ENCODE data around the gene SLC25A26.

Gene SLC25A26

GRCh38 chr3:66335671-66336070, 114.9 kb downstream of the SLC25A26 start:
- no peak for DNase-seq

DNA sequence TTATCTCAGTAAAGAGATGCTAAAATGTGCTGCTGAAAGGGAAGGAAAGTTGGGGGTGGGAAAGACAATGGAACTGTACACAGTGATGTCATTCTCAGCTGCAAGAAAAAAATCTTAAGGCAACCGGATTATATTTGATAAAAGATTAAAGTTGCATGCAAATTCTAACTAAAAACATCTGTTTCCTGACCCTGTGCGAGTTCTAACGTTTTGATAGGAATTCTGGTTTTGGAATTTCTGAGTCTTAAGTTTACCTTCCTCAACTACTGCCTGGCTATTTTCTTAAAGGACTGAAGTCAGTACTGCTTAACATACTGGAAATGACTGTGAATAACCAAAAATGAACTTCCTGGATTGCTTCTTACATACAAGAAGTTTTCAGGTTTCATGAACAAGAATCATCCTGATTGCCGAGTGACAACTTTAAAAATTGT, 115.5 kb downstream of the SLC25A26 start:
- DNase-seq = peak; percentile 66

GRCh38 chr3:66338927-66339326, 118.1 kb downstream of the SLC25A26 start:
- peak; percentile 48 for DNase-seq

DNA sequence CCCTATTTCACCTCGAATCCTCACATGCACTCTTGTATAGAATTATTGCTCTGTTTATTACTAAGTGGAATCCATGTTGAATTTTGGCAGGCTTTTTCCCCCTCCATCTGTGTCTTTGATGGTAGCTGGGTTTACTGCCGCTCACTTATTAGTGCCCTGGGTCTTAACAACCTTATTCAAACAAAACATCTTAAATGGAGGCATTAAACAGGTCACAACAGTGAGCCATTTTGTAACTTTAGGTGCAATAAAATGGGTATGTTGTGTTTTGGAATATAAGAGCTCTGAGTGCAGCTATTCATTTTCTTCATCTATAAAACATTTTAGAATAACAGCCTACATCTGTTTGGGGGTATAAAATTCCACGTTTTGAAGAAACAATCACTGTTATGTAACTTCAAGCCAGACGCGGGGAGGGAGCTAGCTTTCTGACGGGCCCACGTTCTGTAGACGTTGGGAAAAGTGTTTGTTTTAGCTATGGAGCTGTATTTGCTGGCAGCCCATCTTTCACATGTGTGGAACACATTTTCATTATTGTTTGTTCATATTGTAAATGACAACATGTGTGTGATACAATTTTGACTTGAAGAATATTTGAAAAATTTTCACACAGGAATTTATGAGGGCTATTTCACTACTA, 122.0 kb downstream of the SLC25A26 start:
- DNase-seq = peak; percentile 53

- DNase-seq = no peak
These were observed 123.6 kb downstream of the SLC25A26 start for GRCh38 chr3:66344391-66344811.

DNA sequence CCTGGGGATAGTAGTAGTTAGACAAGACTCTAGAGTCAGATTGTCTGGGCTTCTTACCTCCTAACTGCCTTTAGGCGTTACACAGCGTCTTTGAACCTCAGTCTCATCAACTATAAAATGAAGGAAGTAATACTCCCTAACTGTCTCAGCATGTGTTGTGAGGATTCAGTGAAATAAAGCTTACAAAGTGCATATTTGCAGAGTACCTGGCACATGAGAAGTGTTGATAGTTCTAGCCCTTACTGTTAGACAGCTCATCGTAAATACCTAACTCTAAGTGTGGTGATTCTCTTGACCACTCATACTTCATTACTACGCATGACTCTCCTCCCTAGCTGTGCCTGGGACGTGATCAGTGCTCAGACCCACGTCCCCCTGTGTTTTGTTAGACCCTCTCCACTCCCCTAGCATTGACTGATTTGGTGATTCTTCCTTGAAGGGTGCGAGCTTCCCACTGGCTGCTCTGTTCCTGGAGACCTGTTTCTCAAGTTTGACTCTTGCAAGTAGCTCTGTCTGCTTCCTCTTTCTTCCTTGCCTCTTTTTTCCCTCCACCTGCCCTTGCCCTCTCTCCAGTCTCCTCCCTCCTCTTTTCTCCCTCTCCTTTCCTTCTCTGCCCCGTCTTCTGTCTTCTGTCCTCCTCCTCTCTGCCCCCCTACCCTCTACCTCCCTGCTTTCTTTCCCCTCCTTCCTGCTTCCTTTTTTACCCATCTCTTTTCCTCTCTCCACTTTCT, 124.2 kb downstream of the SLC25A26 start:
- DNase-seq = peak; percentile 5

GRCh38 chr3:66348704-66349103, 127.9 kb downstream of the SLC25A26 start:
- no peak for DNase-seq

GRCh38 chr3:66350601-66351000, 129.8 kb downstream of the SLC25A26 start:
- peak; percentile 76 for DNase-seq

- no peak for DNase-seq
These were observed 132.2 kb downstream of the SLC25A26 start for GRCh38 chr3:66353039-66353438.

- DNase-seq = peak; percentile 76
These were observed 132.7 kb downstream of the SLC25A26 start for GRCh38 chr3:66353530-66353929.

DNA sequence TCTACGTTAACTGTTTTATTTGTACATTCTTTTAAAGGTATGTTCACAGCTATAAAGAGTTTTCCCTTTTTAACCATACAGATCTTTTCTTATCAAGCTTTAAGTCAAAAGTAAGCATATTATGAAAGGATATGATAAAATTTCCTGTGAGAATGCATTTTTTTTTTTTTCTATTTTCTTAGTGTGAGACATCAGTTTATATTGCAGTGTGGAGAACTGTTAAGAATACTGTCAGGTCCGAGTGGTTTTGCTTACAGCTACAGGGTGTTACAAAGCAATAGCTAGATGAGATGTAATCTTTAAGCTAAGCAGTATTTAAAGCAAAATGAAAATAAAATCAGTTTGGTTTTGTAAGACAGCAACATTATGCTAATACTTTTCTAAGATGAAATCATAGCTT, 133.2 kb downstream of the SLC25A26 start:
- DNase-seq = no peak

- no peak for DNase-seq
These were observed 134.6 kb downstream of the SLC25A26 start for GRCh38 chr3:66355394-66355793.

DNA sequence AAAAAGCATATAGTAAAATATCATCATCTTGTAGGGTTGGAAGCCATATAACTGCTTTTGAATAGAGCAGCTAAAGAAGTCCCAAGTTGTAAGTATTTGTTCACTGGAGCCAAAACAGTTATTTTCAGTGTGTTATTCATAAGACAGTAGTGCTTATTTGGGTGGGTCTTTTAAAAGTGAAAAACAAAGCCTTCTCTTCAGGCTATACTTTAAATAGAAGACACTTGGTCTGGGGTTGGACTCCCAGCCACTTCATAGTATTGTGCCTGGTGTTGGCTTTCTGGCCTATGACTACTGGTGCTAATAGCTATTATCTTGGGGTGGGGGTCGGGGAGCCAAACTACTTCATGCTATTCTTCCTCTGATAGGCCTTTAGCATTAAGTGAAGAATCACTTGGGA, 135.2 kb downstream of the SLC25A26 start:
- no peak for DNase-seq

DNA sequence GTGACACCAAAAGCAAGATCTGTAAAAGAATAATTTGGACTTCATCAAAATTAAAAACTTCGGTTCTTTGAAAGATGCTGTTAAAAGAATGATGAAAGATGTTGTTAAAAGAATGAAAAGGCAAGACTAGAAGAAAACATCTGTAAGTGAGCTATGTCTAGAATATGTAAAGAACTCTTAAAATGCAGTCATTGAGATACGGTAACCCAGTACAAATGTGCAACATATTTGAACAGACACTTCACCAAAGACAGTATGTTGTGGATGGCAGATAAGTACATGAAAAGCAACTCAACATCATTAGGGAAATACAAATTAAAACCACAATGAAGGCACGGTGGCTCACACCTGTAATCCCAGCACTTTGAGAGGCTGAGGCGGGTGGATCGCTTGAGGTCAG, 140.6 kb downstream of the SLC25A26 start:
- peak; percentile 43 for DNase-seq

- DNase-seq = peak; percentile 69
These were observed 141.7 kb downstream of the SLC25A26 start for GRCh38 chr3:66362541-66362941.

DNA sequence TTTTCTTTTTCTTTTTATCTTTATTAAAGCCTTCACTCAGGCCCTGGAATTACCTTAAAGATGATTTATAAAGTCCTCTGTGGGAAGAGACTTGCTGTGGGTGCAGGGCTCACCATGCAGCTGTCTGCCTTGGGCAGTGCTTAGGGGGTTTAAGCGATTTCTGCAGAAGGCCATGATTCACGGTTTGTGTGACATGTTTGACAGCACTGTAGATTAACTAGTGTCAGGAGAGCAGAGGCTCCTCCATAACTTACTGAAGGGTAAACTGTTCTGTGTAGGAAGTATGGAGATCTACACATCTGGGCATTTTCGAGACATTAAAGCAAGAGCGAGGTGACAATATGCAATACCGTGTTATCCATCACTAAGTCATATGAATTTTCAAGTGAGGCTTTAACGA, 142.3 kb downstream of the SLC25A26 start:
- DNase-seq = peak; percentile 28

- DNase-seq = no peak
These were observed 144.3 kb downstream of the SLC25A26 start for GRCh38 chr3:66365080-66365479.

GRCh38 chr3:66366747-66367146, 145.9 kb downstream of the SLC25A26 start:
- no peak for DNase-seq

- no peak for DNase-seq
These were observed 147.2 kb downstream of the SLC25A26 start for GRCh38 chr3:66367979-66368378.

DNA sequence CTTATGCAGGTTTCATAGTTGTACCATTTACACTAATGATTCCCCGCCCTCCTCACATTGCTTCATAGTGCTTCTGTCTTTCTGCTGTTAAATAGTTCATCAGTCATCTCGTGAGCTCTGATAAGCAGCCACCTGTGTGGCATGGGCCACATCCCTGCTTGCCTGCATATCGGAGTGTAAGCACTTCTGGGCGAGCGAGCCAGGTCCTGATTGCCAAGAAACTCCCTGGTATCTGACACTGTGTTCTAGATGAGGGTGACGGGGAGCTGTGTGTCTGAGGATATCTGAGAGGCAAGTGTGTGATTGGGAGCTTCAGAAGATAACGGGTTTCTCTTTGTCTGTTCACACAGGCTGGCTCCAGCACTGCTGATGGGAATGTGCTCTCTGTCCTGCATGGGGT, 149.4 kb downstream of the SLC25A26 start:
- no peak for DNase-seq

DNA sequence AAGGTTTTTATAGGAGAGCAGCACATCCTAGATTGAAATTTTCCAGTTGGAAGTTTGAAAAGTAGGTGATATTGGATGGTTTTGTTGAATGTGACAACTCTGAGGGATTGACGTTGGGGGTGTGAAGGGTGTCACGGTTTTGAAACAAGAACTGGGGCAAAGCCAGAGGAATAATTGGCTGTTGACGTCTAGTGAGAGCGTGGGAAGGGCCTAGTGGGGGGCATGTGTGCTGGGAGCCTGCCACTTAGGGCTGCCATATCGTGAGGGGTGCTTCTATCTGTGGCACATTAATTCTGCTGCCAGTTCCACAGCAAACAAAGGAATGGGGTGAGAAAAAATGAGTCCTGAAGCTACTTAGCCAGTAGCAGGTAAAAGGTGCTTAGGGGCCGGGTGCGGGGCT, 150.6 kb downstream of the SLC25A26 start:
- no peak for DNase-seq

DNA sequence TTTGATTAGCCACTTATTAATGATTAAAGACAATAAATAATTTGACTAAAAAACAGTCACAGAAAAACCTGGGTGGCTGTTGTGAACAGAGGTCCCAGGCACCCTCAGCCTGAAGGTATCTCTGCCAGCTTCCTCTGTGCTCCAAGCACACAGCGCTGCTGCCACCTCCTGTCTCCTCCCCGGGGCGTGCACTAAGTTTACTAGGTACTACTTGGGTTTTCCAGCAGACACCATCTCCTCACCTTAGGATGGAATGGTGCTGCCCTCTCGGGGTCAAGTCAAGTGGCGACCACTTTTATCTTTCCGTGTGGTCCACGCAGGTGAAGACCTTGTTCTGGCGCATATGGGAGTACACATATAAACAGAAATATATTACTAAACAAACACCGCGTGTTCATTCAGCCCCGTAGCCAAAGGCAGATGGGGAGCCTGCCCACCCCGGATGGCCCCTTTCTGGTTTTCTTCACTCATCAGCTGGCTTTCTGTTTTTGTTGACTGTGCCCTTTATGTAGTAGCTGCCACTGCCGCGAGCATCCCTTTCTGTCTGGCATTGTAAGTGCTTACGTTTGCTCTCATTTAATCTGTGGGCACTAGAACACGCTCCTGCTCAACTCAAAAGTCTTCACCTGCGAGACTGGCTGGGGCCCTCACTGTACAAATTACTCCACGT, 152.0 kb downstream of the SLC25A26 start:
- peak; percentile 14 for DNase-seq

DNA sequence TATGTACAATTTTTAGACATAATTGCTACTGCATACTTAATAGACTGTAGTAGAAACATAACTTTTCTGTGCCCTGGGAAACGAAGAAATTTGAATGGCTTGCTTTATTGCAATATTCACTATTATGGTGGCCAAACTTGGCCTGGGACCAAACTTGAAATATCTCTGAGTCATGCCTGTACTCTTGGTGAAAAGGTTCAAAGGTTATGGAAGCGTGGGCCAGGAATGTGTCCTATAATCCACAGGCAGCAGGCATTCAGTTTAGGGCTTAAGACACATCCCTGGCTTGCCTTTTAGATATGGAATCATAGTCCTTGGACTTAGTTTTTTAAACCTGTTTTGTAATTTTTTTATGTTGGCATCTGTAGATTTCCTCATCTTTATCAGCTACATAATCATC, 155.8 kb downstream of the SLC25A26 start:
- peak; percentile 50 for DNase-seq

- DNase-seq = no peak
These were observed 157.0 kb downstream of the SLC25A26 start for GRCh38 chr3:66377800-66378199.

Data from fibroblast of skin of abdomen (primary cell).